Transverse colon (tissue), 4 donors: ENCODE data around the gene DENND1A.

Experiments used
- CTCF ChIP-seq, 5 experiments: fragments of 200-600 bp in 3 of 5; fragments of 450-650 bp in 2 of 5; sonication (generic) in 3 of 5; IDR thresholded peaks; 1 replicate in 2 of 5; 2 replicates in 3 of 5; pipeline ENCODE4 v1.5.1; 2016 to 2017; ENCODE audit warnings: antibody characterized with exemption in 5 of 5, inconsistent platforms in 3 of 5, mild to moderate bottlenecking in 2 of 5, moderate library complexity in 1 of 5
- EP300 ChIP-seq: sonication (generic); formaldehyde crosslinking; IDR thresholded peaks from one replicate; pipeline ENCODE4 v1.6.1; 2017; ENCODE audit warnings: antibody characterized with exemption, low read depth
- POLR2A ChIP-seq: fragments of 450-650 bp; IDR thresholded peaks from one replicate; pipeline ENCODE4 v1.6.1; 2016; ENCODE audit warnings: antibody characterized with exemption, mild to moderate bottlenecking, moderate library complexity
- POLR2AphosphoS5 ChIP-seq, 3 donors: sonication (generic); formaldehyde crosslinking; IDR thresholded peaks; one replicate each; pipeline ENCODE4 v1.6.1; 2016; ENCODE audit warnings: antibody characterized with exemption in 3 of 3

- TF ChIP-seq POLR2A = no peak
- no peak for TF ChIP-seq CTCF (IDR thresholded peaks at IDR 0.05)
- no peak for TF ChIP-seq EP300
- TF ChIP-seq POLR2AphosphoS5 (IDR thresholded peaks at IDR 0.05) = no peak
These were observed 290.2 kb downstream of the DENND1A start for GRCh38 chr9:123639743-123640142.
